GM12874 (cell line): ENCODE data around the gene HIBADH.

ENCODE experiments used
- CTCF ChIP-seq: IDR thresholded peaks from 2 replicates; pipeline ENCODE4 v1.5.1; 2011; ENCODE audit warnings: low read depth, mild to moderate bottlenecking, control low read depth, low read length, moderate library complexity; ENCODE audit not compliant: insufficient read depth

The HIBADH gene

GRCh38 chr7:27634671-27635493 lies 27.8 kb downstream of the HIBADH start:
- TF ChIP-seq CTCF = no peak

- no peak for TF ChIP-seq CTCF
These were observed 29.6 kb downstream of the HIBADH start for GRCh38 chr7:27633062-27633461.

- no peak for TF ChIP-seq CTCF
These were observed 31.3 kb downstream of the HIBADH start for GRCh38 chr7:27631391-27631790.

GRCh38 chr7:27627146-27627545 lies 35.5 kb downstream of the HIBADH start:
- no peak for TF ChIP-seq CTCF

- no peak for TF ChIP-seq CTCF
These were observed 43.2 kb downstream of the HIBADH start for GRCh38 chr7:27619492-27619891.

- TF ChIP-seq CTCF = no peak
These were observed 44.9 kb downstream of the HIBADH start for GRCh38 chr7:27617651-27618381.

- TF ChIP-seq CTCF = no peak
These were observed 45.7 kb downstream of the HIBADH start for GRCh38 chr7:27616914-27617548.
